Muscle layer of colon (tissue), 2 donors: ENCODE results near the gene OR4D1.

Source experiments
- H3K27ac ChIP-seq: one replicate; pipeline ENCODE4 v1.7.0; 2013; ENCODE audit warnings: low read depth, mild to moderate bottlenecking, low read length, moderate library complexity
- H3K27me3 ChIP-seq, 2 donors: one replicate each; pipeline ENCODE4 v1.7.0; 2013; ENCODE audit warnings: low read length in 2 of 2, mild to moderate bottlenecking in 2 of 2; ENCODE audit not compliant: insufficient read depth in 2 of 2, control insufficient read depth in 1 of 2
- H3K36me3 ChIP-seq: one replicate; pipeline ENCODE4 v1.7.0; 2013; ENCODE audit warnings: mild to moderate bottlenecking, low read length; ENCODE audit not compliant: insufficient read depth
- H3K4me1 ChIP-seq: one replicate; pipeline ENCODE4 v1.7.0; 2013; ENCODE audit warnings: mild to moderate bottlenecking, low read length; ENCODE audit not compliant: insufficient read depth
- H3K4me3 ChIP-seq, 2 donors: one replicate each; pipeline ENCODE4 v1.7.0; 2013; ENCODE audit warnings: low read length in 2 of 2, low read depth in 1 of 2, mild to moderate bottlenecking in 1 of 2, moderate library complexity in 1 of 2
- H3K9ac ChIP-seq: one replicate; pipeline ENCODE4 v1.7.0; 2013; ENCODE audit warnings: low read length
- H3K9me3 ChIP-seq: one replicate; pipeline ENCODE4 v1.7.0; 2013; ENCODE audit warnings: mild to moderate bottlenecking, low read length
- donor health status: abdominal sarcoma.
- donor health status: Adenocarcinoma of cecum.

The OR4D1 gene

DNA sequence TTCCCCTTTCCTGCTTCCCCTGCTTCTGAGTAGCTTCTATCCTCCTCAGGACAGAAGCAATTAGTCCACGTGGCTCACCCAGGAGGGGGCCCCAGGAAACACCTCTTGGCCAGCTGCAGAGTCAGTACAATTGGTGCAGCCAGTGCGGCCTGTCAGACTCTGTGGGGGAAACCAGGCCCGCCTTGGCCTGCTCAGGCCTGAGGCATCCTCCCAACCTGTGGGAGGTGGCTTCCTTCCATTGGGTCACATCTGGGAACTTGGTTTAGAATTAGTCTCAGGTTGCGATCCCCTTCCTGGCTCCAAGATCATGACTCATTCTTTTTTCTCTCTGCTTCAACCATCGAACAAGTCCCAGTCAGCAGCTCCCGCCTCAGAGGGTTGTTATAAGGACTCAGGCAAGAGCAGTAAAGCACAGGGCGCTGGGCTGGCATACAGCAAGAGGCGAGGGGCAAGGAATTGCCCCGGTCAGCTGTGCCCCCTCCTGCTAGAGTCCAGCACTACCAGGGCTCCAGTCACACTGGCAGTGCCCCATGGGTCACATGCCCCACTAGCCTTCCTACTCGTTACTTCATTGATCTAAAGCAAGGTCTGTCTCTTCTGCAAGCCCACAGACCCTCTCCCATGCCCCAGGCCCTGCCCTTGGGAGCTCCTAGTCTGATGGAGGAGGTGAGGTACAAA is 36.3 kb downstream of the OR4D1 start:
- Histone ChIP-seq H3K27me3 (no peaks in the 10 kb centered on the region), H3K9ac (no peak overlapping the region), H3K36me3 (no peaks in the 10 kb centered on the region), H3K4me3 (no peak overlapping the region), H3K4me1 (no peaks in the 10 kb centered on the region), H3K9me3 (no peaks in the 10 kb centered on the region), H3K27ac (no peak overlapping the region)

DNA sequence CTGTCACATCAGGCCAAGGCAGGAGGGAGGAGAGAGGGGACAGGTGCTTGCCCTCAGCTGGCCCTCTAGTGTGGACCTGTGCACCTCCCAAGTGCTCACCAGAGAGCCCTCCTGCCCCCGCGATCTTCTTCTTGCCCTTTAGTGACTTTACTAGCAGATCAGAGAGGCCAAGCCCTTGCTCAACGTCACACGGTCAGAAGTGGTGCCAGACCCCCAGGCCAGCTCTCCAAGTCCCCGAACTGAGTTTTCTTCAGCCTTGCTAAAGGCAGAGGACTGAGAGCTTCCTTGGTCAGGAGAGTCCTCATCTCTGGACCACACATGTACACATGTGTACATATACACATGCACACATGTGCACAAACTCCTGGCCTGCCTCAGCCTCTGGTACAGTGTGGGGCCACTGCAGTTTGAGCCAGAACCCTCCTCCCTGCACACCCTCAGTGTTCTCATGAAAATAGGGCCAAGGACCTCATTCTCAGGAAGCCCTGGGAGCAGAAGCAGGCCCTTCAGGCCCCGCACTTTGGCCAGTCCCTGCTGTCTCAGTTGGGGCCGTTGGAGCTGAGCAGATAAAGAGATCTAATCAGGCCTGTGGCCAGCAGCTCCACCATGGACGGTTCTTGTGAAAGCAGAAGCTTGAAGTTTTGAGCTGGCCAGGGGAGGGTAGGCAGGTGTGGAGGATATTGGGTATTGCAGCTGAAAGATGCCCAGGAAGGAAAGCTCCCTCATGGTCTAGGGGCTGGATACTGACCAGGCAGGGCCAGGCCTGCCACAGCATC is 37.0 kb downstream of the OR4D1 start:
- no peak overlapping the region for H3K27ac ChIP-seq

DNA sequence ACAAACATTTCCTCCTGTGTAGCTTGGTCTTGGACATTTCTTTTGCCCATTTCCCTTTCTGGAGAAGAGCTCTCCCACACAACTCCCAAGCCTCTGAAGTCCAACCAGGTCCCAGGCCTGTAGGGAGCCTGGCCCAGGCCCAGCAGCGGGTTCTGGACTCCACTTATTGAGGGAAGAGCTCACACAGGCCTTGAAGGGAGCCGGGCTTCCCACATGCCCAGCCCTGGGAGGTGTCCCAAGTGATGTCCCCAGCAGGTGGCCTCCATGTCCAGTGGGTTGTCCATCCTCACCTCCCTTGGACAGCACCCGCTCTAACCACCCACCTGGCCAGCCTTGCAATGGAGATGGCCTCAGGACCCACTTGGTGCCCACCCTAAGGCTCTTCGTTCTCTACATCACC is 38.4 kb downstream of the OR4D1 start:
- H3K9me3 ChIP-seq, result no peaks in the 10 kb centered on the region
- no peak overlapping the region for H3K9ac ChIP-seq
- H3K36me3 ChIP-seq, result no peaks in the 10 kb centered on the region
- no peak overlapping the region for H3K27ac ChIP-seq
- H3K4me1 ChIP-seq, result no peaks in the 10 kb centered on the region
- peaks cover 0 to 16% of the 10 kb centered on the region in 2 donors for H3K27me3 ChIP-seq
- H3K4me3 ChIP-seq, result no peak overlapping the region

More for the DNA sequence above, 37.0 kb downstream of the OR4D1 start:
- Histone ChIP-seq H3K4me3 (no peak overlapping the region), H3K36me3 (no peaks in the 10 kb centered on the region), H3K4me1 (no peaks in the 10 kb centered on the region), H3K27me3 (peaks cover 0 to 6% of the 10 kb centered on the region in 2 donors), H3K9ac (no peak overlapping the region), H3K9me3 (no peaks in the 10 kb centered on the region)

DNA sequence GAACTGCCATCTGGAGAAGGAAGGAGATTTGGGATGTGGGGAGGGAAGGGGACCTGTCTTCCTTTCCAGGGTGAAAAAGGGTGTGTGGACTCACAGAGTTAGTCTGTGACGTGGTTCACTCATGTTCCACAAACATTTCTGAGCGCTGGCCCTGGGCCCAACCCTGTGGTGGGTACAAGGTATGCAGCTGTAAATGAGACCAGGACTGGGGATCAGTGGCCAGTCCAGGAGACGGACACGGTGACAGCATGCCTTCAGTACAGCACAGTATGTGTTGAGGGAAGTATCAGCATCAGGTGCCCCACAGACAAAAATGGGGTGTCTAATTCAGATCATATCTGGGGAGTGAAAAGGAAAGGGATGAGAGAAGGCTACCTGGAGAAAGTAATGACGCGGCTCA is 38.9 kb downstream of the OR4D1 start:
- Histone ChIP-seq H3K27me3 (peaks cover 2 to 16% of the 10 kb centered on the region in 2 donors), H3K9me3 (no peaks in the 10 kb centered on the region), H3K36me3 (no peaks in the 10 kb centered on the region), H3K9ac (no peak overlapping the region), H3K27ac (no peak overlapping the region), H3K4me1 (no peaks in the 10 kb centered on the region), H3K4me3 (no peak overlapping the region)

DNA sequence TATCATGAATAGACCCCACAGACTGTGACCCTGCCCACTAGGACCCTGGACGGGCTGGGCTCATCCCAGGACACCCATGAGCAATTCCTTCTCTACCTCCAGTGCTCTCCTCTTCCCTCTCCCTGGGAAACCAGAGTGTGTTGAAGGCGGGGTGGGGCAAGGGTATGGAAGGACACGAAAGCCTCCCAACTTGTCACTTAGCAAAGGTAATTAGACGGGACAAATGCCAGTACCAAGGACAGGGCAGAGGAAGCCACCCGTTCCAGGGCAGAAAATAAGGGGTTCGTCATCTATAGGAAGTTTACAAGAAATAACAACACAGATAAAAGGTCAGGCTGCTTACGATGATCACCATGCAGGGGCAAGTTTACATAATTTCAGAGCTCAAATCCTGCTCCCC is 39.5 kb downstream of the OR4D1 start:
- peaks cover 7 to 16% of the 10 kb centered on the region in 2 donors for H3K27me3 ChIP-seq
- H3K9ac ChIP-seq, result no peak overlapping the region
- no peak overlapping the region for H3K27ac ChIP-seq
- H3K9me3 ChIP-seq, result no peaks in the 10 kb centered on the region
- H3K36me3 ChIP-seq, result no peaks in the 10 kb centered on the region
- H3K4me1 ChIP-seq, result no peaks in the 10 kb centered on the region
- H3K4me3 ChIP-seq, result no peak overlapping the region

DNA sequence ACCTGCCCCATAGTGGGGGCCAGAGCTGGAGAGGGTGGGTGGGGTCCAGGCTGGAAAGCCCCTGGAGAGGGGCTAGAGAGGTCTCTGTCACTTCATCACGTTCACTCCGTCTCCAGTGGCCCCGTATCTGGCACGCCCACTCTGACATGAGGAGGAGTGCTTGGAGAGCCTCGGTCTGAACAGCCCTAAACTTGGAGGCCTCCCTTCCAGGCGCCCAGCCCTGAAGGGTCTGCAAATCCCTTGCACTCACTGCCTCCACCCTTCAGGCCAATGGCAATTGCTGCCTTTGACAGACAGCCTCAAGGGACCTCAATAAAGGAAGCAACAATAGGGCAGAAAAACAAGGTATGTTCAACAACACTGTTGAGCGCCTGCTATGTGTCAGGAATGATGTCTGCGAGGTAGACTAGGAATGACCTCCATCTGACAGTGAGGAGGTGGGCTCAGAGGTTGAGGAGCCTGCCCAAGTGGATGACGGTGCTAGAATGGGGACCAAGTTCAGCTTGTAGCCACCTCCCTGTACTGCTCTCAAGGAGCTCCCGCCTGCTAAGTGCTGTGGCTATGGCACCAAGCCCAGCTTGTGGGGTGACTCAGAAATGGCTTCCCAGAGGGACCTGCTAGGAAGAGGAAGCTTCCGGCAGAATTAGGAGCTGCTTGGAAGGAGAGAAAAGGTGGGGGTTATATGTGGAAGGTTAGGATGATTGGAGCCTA is 41.4 kb downstream of the OR4D1 start:
- Histone ChIP-seq H3K36me3 (no peaks in the 10 kb centered on the region), H3K9me3 (no peaks in the 10 kb centered on the region), H3K4me3 (no peak overlapping the region), H3K27me3 (peaks cover 7 to 16% of the 10 kb centered on the region in 2 donors), H3K4me1 (no peaks in the 10 kb centered on the region), H3K27ac (no peak overlapping the region), H3K9ac (no peak overlapping the region)

DNA sequence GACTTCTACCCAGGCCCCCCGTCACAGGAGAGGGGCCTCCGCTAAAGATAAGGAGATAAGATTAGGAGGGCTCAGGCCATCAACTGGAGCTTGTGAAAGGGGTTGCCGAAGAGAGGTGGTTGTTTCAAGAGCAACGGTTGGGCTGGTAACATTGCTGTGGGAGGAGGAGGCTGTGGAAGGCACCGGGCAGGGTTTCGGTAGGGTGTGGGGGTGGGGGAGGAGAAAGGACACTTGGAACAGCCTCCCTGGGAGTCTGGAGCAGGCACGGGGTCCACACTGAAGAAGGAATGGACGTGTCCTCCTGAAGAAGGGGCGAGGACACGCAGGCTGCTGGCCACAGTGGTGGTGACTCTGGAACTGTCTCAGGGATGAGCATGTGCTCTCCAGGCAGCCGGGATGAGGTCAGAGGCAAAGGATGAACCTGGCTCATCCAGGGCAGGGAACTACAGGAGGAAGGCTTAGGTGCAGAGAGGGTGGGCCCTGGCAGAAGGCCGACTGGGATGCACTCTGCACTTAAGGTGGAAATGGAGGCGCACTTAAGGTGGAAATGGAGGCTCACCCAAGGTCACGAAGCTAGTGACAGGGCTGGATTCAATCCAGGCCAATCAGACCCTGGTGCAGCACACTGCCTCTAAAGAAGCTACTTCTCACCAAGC is 43.2 kb downstream of the OR4D1 start:
- Histone ChIP-seq H3K9me3 (no peaks in the 10 kb centered on the region), H3K27me3 (peaks cover 7 to 16% of the 10 kb centered on the region in 2 donors), H3K36me3 (no peaks in the 10 kb centered on the region)

DNA sequence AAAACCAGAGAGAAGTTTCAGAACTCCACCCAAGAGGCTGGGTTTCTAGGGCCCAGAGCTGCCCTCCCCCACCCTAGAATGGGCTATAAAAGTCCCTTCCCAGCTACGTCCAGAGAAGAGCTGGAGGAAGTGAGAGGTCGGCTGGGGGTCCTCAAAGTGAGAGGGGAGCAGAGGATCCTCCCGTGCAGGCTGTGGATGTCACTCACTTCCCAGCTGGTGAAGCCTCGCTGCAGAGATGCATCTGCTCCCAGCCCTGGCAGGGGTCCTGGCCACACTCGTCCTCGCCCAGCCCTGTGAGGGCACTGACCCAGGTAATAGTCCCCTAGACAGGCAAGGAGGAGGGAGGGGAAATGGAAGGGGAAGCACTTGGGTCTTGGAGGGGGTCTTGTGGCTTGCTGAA is 44.4 kb downstream of the OR4D1 start, which contains the start of gene EPX:
EPX (plus strand) TSS at position 115 of the 400 bp plus-strand sequence; CDS start at position 236, 121 bp downstream.
- H3K4me1 ChIP-seq, result no peaks in the 10 kb centered on the region
- H3K27me3 ChIP-seq, result peaks cover 7 to 16% of the 10 kb centered on the region in 2 donors
- H3K9me3 ChIP-seq, result no peaks in the 10 kb centered on the region
- H3K4me3 ChIP-seq, result no peak within 1 kb of the TSS
- no peaks in the 10 kb centered on the region for H3K36me3 ChIP-seq
- no peak within 1 kb of the TSS for H3K9ac ChIP-seq
- no peak within 1 kb of the TSS for H3K27ac ChIP-seq

More for the DNA sequence above, 43.2 kb downstream of the OR4D1 start:
- Histone ChIP-seq H3K4me1 (no peaks in the 10 kb centered on the region), H3K27ac (no peak overlapping the region), H3K9ac (no peak overlapping the region), H3K4me3 (no peak overlapping the region)

DNA sequence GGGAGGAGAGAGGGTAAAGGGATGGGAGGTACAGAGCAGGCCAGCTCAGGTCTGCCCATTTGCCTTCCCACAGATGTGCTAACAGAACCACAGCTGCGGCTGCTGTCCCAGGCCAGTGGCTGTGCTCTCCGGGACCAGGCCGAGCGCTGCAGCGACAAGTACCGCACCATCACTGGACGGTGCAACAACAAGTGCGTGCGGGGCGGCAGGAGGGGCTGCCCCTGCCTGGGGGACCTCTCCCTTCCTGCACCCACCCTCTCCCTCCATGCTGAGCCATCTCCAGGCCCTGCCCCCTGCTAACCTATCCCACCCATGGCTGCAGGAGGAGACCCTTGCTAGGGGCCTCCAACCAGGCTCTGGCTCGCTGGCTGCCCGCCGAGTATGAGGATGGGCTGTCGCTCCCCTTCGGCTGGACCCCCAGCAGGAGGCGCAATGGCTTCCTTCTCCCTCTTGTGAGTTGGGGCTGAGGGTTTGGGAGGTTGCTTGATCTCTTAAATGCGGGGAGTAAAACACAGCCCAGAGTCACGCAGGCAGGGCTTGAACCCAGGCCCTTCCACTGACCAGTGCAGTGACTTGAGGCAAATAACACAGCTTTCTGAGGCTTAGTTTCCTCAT is 45.6 kb downstream of the OR4D1 start:
- Histone ChIP-seq H3K4me1 (no peaks in the 10 kb centered on the region), H3K9ac (no peak overlapping the region), H3K27me3 (peaks cover 7 to 23% of the 10 kb centered on the region in 2 donors), H3K9me3 (no peaks in the 10 kb centered on the region), H3K27ac (no peak overlapping the region), H3K4me3 (no peak overlapping the region), H3K36me3 (no peaks in the 10 kb centered on the region)

DNA sequence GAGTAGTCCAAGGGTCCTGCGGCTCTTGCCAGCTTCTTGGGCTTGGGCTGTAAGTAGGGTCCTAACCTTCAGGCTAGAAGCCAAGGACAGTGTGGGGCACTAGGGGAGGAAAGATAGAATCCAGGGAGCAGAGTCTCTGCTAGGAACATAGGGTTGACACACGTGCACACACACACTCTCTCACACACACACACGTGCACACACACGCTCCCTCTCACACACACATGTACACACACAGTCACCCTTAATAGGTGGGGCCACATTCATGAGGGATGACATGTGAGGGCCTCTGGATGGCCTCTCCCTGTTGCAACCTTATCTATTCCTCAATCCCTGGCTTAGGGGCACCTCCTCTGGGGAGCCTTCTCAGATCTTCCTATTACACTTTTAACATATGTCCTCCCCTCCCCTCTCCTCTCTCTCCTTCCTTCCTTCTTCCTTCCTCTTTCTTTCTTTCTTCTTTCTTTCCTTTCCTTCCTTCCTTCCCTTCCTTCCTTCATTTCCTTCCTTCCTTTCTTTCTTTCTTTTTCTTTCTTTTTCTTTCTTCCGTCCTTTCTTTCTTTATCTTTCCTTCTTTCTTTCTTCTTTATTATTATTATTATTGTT is 47.4 kb downstream of the OR4D1 start:
- H3K27me3 ChIP-seq, result peaks cover 7 to 14% of the 10 kb centered on the region in 2 donors
- no peaks in the 10 kb centered on the region for H3K9me3 ChIP-seq
- H3K27ac ChIP-seq, result no peak overlapping the region
- H3K9ac ChIP-seq, result no peak overlapping the region
- H3K36me3 ChIP-seq, result no peaks in the 10 kb centered on the region
- H3K4me1 ChIP-seq, result no peaks in the 10 kb centered on the region
- no peak overlapping the region for H3K4me3 ChIP-seq
